GM23338 (cell line): ENCODE data around the gene LRRC75B. TPM values are rescaled to one million over a fixed set of nuclear protein-coding genes. Genes with fewer than 3 reads are reported as not detected.

Experiments
- ATAC-seq: fragments of 200-7000 bp; cut with Tn5 transposase; 3 replicates; pipeline ENCODE4 v1.9.1; 2020
- DNase-seq: peaks from one replicate; pipeline ENCODE4 v3.0.0-alpha.2; 2015; ENCODE audit warnings: low spot score
- H2AFZ ChIP-seq: fragments of 200-600 bp; sonication (generic); 2 replicates; pipeline ENCODE4 v1.8.0; 2016; ENCODE audit warnings: antibody characterized with exemption, mild to moderate bottlenecking, moderate library complexity
- H3F3A ChIP-seq: fragments of 200-600 bp; sonication (generic); replicated peaks from 2 replicates; pipeline ENCODE4 v1.8.0; 2017; ENCODE audit warnings: antibody characterized with exemption, mixed run types, low read depth
- H3K27ac ChIP-seq: fragments of 200-600 bp; sonication (generic); 2 replicates; pipeline ENCODE4 v1.6.1; 2016; ENCODE audit warnings: low read depth
- H3K27me3 ChIP-seq: fragments of 200-600 bp; sonication (generic); 2 replicates; pipeline ENCODE4 v1.8.0; 2016; ENCODE audit warnings: mild to moderate bottlenecking, mixed run types, moderate library complexity; ENCODE audit not compliant: insufficient read depth
- H3K36me3 ChIP-seq: fragments of 200-600 bp; sonication (generic); 2 replicates; pipeline ENCODE4 v1.8.0; 2016; ENCODE audit warnings: mild to moderate bottlenecking; ENCODE audit not compliant: insufficient read depth
- H3K4me1 ChIP-seq: fragments of 200-600 bp; sonication (generic); 2 replicates; pipeline ENCODE4 v1.8.0; 2016; ENCODE audit warnings: mild to moderate bottlenecking, moderate library complexity; ENCODE audit not compliant: insufficient read depth
- H3K4me2 ChIP-seq: fragments of 200-600 bp; sonication (generic); 2 replicates; pipeline ENCODE4 v1.7.1; 2017; ENCODE audit warnings: mixed run types
- H3K4me3 ChIP-seq: fragments of 200-600 bp; sonication (generic); 2 replicates; pipeline ENCODE4 v1.6.1; 2016; ENCODE audit warnings: mixed run types
- H3K79me2 ChIP-seq: fragments of 200-600 bp; sonication (generic); replicated peaks from 2 replicates; pipeline ENCODE4 v1.8.0; 2017; ENCODE audit warnings: mild to moderate bottlenecking; ENCODE audit not compliant: insufficient read depth
- H3K9me2 ChIP-seq: fragments of 200-600 bp; sonication (generic); 2 replicates; pipeline ENCODE4 v1.8.0; 2017; ENCODE audit not compliant: insufficient read depth
- H4K20me1 ChIP-seq: fragments of 200-600 bp; sonication (generic); replicated peaks from 2 replicates; pipeline ENCODE4 v1.8.0; 2017; ENCODE audit warnings: mild to moderate bottlenecking; ENCODE audit not compliant: insufficient read depth
- H3K27ac Mint-ChIP-seq: 2 replicates; pipeline ENCODE4 v1.8.0; 2020; ENCODE audit warnings: inconsistent platforms, mild to moderate bottlenecking, moderate library complexity, mixed read lengths
- H3K27me3 Mint-ChIP-seq: 3 replicates; pipeline ENCODE4 v1.8.0; 2022; ENCODE audit warnings: low read depth, mild to moderate bottlenecking, moderate library complexity, mixed read lengths, inconsistent platforms; ENCODE audit not compliant: insufficient read depth, poor library complexity
- H3K36me3 Mint-ChIP-seq: 3 replicates; pipeline ENCODE4 v1.8.0; 2021; ENCODE audit warnings: low read depth, mild to moderate bottlenecking, inconsistent platforms, moderate library complexity, mixed read lengths
- H3K4me1 Mint-ChIP-seq: 3 replicates; pipeline ENCODE4 v1.8.0; 2020; ENCODE audit warnings: mild to moderate bottlenecking, inconsistent platforms, mixed read lengths
- H3K4me3 Mint-ChIP-seq: 3 replicates; pipeline ENCODE4 v1.8.0; 2021; ENCODE audit warnings: moderate library complexity, mild to moderate bottlenecking, inconsistent platforms, mixed read lengths
- H3K9me3 Mint-ChIP-seq: 3 replicates; pipeline ENCODE4 v1.8.0; 2020; ENCODE audit warnings: moderate library complexity, mild to moderate bottlenecking, inconsistent platforms, mixed read lengths
- CREB1 ChIP-seq: fragments of 250-450 bp; sonication (Bioruptor Pico); IDR thresholded peaks from 2 replicates; pipeline ENCODE4 v1.5.0; 2020; ENCODE audit warnings: low read depth, mild to moderate bottlenecking, moderate library complexity
- EZH2 ChIP-seq: fragments of 200-600 bp; sonication (generic); IDR thresholded peaks from one replicate; pipeline ENCODE4 v1.8.0; 2017; ENCODE audit warnings: antibody characterized with exemption, mild to moderate bottlenecking, low read depth; ENCODE audit not compliant: unreplicated experiment
- EZH2phosphoT487 ChIP-seq: fragments of 200-600 bp; sonication (generic); IDR thresholded peaks from one replicate; pipeline ENCODE4 v1.8.1; 2018; ENCODE audit warnings: antibody characterized with exemption; ENCODE audit not compliant: unreplicated experiment
- JUNB ChIP-seq: IDR thresholded peaks from one replicate; pipeline ENCODE4 v1.6.1; 2016; ENCODE audit warnings: antibody characterized with exemption; ENCODE audit not compliant: unreplicated experiment
- NANOG ChIP-seq: IDR thresholded peaks from 2 replicates; pipeline ENCODE4 v1.6.1; 2016; ENCODE audit warnings: antibody characterized with exemption, borderline replicate concordance
- POLR2AphosphoS5 ChIP-seq: IDR thresholded peaks from 2 replicates; pipeline ENCODE4 v1.6.1; 2016; ENCODE audit warnings: antibody characterized with exemption, low read depth
- STAT1 ChIP-seq: IDR thresholded peaks from one replicate; pipeline ENCODE4 v1.6.1; 2016; ENCODE audit warnings: antibody characterized with exemption; ENCODE audit not compliant: unreplicated experiment
- ZNF114 ChIP-seq: fragments of 250-450 bp; sonication (Bioruptor Pico); IDR thresholded peaks from 2 replicates; pipeline ENCODE4 v1.5.0; 2020; ENCODE audit warnings: mild to moderate bottlenecking, moderate library complexity
- ZNF331 ChIP-seq: fragments of 250-450 bp; sonication (Bioruptor Pico); IDR thresholded peaks from 2 replicates; pipeline ENCODE4 v1.5.0; 2020; ENCODE audit warnings: low read depth, mild to moderate bottlenecking, moderate library complexity
- polyA plus RNA-seq: library from polyadenylated mRNA; unstranded; fragments of >200 nt; fragmentation: Nextera tagmentation; extraction: Ambion mirVana; gene quantifications from 2 replicates; pipeline ENCODE4 v1.2.1, GENCODE V29; 2016
- total RNA-seq: library from RNA; depleted of rRNA; stranded (reverse); fragments of >200 nt; shearing (Covaris generic); gene quantifications from 2 replicates; pipeline ENCODE4 v1.2.3, GENCODE V29; 2014
- TF ChIP-seq, protein P1 (sequence below): fragments of 250-450 bp; sonication (Bioruptor Pico); IDR thresholded peaks from 2 replicates; pipeline ENCODE4 v1.5.0; 2020; ENCODE audit warnings: mild to moderate bottlenecking, moderate library complexity
- TF ChIP-seq, protein P2 (sequence below): IDR thresholded peaks from one replicate; pipeline ENCODE4 v1.6.1; 2018; ENCODE audit warnings: antibody characterized with exemption; ENCODE audit not compliant: unreplicated experiment
- TF ChIP-seq, protein P3 (sequence below): IDR thresholded peaks from 2 replicates; pipeline ENCODE4 v1.6.1; 2016; ENCODE audit warnings: antibody characterized with exemption
- TF ChIP-seq, protein P4 (sequence below), 2 experiments: fragments of 200-600 bp in 1 of 2; sonication (generic) in 1 of 2; conservative IDR thresholded peaks; 2 replicates each; pipeline versions ENCODE4 v1.5.1 to v1.6.1; 2016 to 2017; ENCODE audit warnings: antibody characterized with exemption in 2 of 2, low read depth in 2 of 2, mild to moderate bottlenecking in 2 of 2, moderate library complexity in 1 of 2

LRRC75B gene
- total and polyA plus RNA-seq, 2 experiments from 2014 or later: 17.6 to 22.1 TPM

DNA sequence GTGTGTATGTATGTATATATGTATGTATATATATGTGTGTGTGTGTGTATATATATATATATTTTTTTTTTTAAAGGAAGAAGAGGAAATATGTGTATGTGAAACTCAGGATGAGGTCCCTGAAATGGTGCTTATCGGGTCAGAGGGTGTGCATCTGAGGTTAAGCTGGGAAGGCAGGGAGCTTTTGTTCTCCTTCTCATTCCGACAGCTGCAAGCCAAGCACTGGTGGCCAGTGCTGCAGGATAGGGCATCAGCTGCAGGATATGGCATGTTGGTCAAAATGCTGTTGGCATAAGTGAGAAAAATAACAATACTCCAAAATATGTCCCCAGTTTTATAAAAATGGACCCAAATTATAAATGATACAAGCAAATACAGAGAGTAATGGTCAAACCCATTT, 29.6 kb downstream of the LRRC75B start:
- Mint-ChIP-seq H3K4me3 (no peak overlapping the region), H3K27ac (no peak overlapping the region), H3K9me3 (no peaks in the 10 kb centered on the region), H3K36me3 (peaks cover 63% of the 10 kb centered on the region), H3K27me3 (no peaks in the 10 kb centered on the region), H3K4me1 (no peaks in the 10 kb centered on the region)
- Histone ChIP-seq H3K79me2 (peaks cover 97% of the 10 kb centered on the region), H3F3A (0 out of 2 replicates have a peak, but pooled peaks cover 2% of the 10 kb centered on the region), H2AFZ (no peak overlapping the region), H3K4me3 (no peak overlapping the region), H3K9me2 (no peaks in the 10 kb centered on the region), H3K36me3 (peaks cover 36% of the 10 kb centered on the region), H4K20me1 (peaks cover 73% of the 10 kb centered on the region), H3K4me1 (no peaks in the 10 kb centered on the region), H3K4me2 (no peak overlapping the region), H3K27me3 (no peaks in the 10 kb centered on the region), H3K27ac (no peak overlapping the region)
- ATAC-seq: no peak
- TF ChIP-seq POLR2AphosphoS5 (no peak), STAT1 (no peak), CREB1 (CRISPR knock-in tag) (no peak), ZNF114 (no peak), NANOG (no peak), EZH2phosphoT487 (no peak), EZH2 (no peak), ZNF331 (CRISPR knock-in tag) (no peak), JUNB (no peak)
- TF ChIP-seq, protein P1, sequence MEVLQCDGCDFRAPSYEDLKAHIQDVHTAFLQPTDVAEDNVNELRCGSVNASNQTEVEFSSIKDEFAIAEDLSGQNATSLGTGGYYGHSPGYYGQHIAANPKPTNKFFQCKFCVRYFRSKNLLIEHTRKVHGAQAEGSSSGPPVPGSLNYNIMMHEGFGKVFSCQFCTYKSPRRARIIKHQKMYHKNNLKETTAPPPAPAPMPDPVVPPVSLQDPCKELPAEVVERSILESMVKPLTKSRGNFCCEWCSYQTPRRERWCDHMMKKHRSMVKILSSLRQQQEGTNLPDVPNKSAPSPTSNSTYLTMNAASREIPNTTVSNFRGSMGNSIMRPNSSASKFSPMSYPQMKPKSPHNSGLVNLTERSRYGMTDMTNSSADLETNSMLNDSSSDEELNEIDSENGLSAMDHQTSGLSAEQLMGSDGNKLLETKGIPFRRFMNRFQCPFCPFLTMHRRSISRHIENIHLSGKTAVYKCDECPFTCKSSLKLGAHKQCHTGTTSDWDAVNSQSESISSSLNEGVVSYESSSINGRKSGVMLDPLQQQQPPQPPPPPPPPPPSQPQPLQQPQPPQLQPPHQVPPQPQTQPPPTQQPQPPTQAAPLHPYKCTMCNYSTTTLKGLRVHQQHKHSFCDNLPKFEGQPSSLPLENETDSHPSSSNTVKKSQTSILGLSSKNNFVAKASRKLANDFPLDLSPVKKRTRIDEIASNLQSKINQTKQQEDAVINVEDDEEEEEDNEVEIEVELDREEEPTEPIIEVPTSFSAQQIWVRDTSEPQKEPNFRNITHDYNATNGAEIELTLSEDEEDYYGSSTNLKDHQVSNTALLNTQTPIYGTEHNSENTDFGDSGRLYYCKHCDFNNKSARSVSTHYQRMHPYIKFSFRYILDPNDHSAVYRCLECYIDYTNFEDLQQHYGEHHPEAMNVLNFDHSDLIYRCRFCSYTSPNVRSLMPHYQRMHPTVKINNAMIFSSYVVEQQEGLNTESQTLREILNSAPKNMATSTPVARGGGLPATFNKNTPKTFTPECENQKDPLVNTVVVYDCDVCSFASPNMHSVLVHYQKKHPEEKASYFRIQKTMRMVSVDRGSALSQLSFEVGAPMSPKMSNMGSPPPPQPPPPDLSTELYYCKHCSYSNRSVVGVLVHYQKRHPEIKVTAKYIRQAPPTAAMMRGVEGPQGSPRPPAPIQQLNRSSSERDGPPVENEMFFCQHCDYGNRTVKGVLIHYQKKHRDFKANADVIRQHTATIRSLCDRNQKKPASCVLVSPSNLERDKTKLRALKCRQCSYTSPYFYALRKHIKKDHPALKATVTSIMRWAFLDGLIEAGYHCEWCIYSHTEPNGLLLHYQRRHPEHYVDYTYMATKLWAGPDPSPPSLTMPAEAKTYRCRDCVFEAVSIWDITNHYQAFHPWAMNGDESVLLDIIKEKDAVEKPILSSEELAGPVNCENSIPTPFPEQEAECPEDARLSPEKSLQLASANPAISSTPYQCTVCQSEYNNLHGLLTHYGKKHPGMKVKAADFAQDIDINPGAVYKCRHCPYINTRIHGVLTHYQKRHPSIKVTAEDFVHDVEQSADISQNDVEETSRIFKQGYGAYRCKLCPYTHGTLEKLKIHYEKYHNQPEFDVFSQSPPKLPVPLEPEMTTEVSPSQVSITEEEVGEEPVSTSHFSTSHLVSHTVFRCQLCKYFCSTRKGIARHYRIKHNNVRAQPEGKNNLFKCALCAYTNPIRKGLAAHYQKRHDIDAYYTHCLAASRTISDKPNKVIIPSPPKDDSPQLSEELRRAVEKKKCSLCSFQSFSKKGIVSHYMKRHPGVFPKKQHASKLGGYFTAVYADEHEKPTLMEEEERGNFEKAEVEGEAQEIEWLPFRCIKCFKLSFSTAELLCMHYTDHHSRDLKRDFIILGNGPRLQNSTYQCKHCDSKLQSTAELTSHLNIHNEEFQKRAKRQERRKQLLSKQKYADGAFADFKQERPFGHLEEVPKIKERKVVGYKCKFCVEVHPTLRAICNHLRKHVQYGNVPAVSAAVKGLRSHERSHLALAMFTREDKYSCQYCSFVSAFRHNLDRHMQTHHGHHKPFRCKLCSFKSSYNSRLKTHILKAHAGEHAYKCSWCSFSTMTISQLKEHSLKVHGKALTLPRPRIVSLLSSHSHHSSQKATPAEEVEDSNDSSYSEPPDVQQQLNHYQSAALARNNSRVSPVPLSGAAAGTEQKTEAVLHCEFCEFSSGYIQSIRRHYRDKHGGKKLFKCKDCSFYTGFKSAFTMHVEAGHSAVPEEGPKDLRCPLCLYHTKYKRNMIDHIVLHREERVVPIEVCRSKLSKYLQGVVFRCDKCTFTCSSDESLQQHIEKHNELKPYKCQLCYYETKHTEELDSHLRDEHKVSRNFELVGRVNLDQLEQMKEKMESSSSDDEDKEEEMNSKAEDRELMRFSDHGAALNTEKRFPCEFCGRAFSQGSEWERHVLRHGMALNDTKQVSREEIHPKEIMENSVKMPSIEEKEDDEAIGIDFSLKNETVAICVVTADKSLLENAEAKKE: no peak
- TF ChIP-seq, protein P2, sequence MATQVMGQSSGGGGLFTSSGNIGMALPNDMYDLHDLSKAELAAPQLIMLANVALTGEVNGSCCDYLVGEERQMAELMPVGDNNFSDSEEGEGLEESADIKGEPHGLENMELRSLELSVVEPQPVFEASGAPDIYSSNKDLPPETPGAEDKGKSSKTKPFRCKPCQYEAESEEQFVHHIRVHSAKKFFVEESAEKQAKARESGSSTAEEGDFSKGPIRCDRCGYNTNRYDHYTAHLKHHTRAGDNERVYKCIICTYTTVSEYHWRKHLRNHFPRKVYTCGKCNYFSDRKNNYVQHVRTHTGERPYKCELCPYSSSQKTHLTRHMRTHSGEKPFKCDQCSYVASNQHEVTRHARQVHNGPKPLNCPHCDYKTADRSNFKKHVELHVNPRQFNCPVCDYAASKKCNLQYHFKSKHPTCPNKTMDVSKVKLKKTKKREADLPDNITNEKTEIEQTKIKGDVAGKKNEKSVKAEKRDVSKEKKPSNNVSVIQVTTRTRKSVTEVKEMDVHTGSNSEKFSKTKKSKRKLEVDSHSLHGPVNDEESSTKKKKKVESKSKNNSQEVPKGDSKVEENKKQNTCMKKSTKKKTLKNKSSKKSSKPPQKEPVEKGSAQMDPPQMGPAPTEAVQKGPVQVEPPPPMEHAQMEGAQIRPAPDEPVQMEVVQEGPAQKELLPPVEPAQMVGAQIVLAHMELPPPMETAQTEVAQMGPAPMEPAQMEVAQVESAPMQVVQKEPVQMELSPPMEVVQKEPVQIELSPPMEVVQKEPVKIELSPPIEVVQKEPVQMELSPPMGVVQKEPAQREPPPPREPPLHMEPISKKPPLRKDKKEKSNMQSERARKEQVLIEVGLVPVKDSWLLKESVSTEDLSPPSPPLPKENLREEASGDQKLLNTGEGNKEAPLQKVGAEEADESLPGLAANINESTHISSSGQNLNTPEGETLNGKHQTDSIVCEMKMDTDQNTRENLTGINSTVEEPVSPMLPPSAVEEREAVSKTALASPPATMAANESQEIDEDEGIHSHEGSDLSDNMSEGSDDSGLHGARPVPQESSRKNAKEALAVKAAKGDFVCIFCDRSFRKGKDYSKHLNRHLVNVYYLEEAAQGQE: no peak
- TF ChIP-seq, protein P3, sequence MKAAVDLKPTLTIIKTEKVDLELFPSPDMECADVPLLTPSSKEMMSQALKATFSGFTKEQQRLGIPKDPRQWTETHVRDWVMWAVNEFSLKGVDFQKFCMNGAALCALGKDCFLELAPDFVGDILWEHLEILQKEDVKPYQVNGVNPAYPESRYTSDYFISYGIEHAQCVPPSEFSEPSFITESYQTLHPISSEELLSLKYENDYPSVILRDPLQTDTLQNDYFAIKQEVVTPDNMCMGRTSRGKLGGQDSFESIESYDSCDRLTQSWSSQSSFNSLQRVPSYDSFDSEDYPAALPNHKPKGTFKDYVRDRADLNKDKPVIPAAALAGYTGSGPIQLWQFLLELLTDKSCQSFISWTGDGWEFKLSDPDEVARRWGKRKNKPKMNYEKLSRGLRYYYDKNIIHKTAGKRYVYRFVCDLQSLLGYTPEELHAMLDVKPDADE: no peak
- TF ChIP-seq, protein P4, sequence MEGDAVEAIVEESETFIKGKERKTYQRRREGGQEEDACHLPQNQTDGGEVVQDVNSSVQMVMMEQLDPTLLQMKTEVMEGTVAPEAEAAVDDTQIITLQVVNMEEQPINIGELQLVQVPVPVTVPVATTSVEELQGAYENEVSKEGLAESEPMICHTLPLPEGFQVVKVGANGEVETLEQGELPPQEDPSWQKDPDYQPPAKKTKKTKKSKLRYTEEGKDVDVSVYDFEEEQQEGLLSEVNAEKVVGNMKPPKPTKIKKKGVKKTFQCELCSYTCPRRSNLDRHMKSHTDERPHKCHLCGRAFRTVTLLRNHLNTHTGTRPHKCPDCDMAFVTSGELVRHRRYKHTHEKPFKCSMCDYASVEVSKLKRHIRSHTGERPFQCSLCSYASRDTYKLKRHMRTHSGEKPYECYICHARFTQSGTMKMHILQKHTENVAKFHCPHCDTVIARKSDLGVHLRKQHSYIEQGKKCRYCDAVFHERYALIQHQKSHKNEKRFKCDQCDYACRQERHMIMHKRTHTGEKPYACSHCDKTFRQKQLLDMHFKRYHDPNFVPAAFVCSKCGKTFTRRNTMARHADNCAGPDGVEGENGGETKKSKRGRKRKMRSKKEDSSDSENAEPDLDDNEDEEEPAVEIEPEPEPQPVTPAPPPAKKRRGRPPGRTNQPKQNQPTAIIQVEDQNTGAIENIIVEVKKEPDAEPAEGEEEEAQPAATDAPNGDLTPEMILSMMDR (conservative IDR thresholded peaks at IDR 0.05; ENCODE audit: low read depth in 2 of 2): no peak
- no peak for DNase-seq
